Endothelial cell of umbilical vein (primary cell): ENCODE data around the gene MAP3K19. TPM values are rescaled to one million over a fixed set of nuclear protein-coding genes. Genes with fewer than 3 reads are reported as not detected.

Experiments used
- BruUV-seq: library from RNA; stranded (reverse); fragments of 400-500 nt; replicated peaks from 2 replicates; lab custom pipeline; 2021; lab: Mats Ljungman, UMichigan
- CTCF ChIA-PET: fragments of 300-600, 350-600 bp; sonication (Branson Sonifier 250); formaldehyde crosslinking; loops from one replicate; lab custom pipeline; 2021; ENCODE audit warnings: antibody characterized with exemption, inconsistent platforms; lab: Charles Lee
- POLR2A ChIA-PET: fragments of 300-600, 350-600 bp; sonication (Branson Sonifier 250); formaldehyde crosslinking; loops from one replicate; lab custom pipeline; 2021; ENCODE audit warnings: antibody characterized with exemption, inconsistent platforms; lab: Charles Lee
- DNase-seq: peaks from one replicate; pipeline ENCODE4 v3.0.0-alpha.2; 2011; ENCODE audit warnings: low read depth, low spot score
- FAIRE-seq: peaks from 2 replicates; lab custom pipeline; 2011; peaks lifted over from hg19 to GRCh38; lab: Jason Lieb, UNC
- H2AFZ ChIP-seq: 2 replicates; pipeline ENCODE4 v1.6.0; 2012; ENCODE audit warnings: low read depth, low read length, control low read depth, inconsistent platforms
- H3K27ac ChIP-seq: 2 replicates; pipeline ENCODE4 v1.5.1; 2011; ENCODE audit warnings: low read depth, mild to moderate bottlenecking, control low read depth, low read length, moderate library complexity; ENCODE audit not compliant: insufficient read depth
- H3K27me3 ChIP-seq, 2 experiments: 2 replicates each; pipeline versions ENCODE4 v1.6.0 to v1.6.1; 2011; ENCODE audit warnings: low read length in 2 of 2, mixed read lengths in 1 of 2; ENCODE audit not compliant: control insufficient read depth in 2 of 2, insufficient read depth in 2 of 2
- H3K36me3 ChIP-seq, 2 experiments: 2 replicates in 1 of 2; 3 replicates in 1 of 2; pipeline ENCODE4 v1.5.1; 2011; ENCODE audit warnings: low read length in 2 of 2, mild to moderate bottlenecking in 1 of 2, moderate library complexity in 1 of 2; ENCODE audit not compliant: control insufficient read depth in 2 of 2, insufficient read depth in 2 of 2; ENCODE audit errors: extremely low read depth in 1 of 2
- H3K4me1 ChIP-seq: 3 replicates; pipeline ENCODE4 v1.5.1; 2011; ENCODE audit warnings: mild to moderate bottlenecking, low read length; ENCODE audit not compliant: control insufficient read depth, insufficient read depth; ENCODE audit errors: extremely low read depth
- H3K4me2 ChIP-seq: 2 replicates; pipeline ENCODE4 v1.6.1; 2011; ENCODE audit warnings: low read length, control low read depth, mixed read lengths; ENCODE audit not compliant: insufficient read depth
- H3K4me3 ChIP-seq, 3 experiments: fragments of 200-600 bp in 1 of 3; sonication (generic), shearing (Covaris generic) in 1 of 3; replicated peaks in 1 of 3; 2 replicates each; pipeline ENCODE4 v1.5.1; 2011 to 2016; ENCODE audit warnings: control low read depth in 3 of 3, low read length in 3 of 3, mild to moderate bottlenecking in 2 of 3, inconsistent platforms in 1 of 3, low read depth in 1 of 3, moderate library complexity in 1 of 3; ENCODE audit not compliant: insufficient read depth in 1 of 3
- H3K79me2 ChIP-seq: 2 replicates; pipeline ENCODE4 v1.6.0; 2012; ENCODE audit warnings: low read length, inconsistent platforms; ENCODE audit not compliant: control insufficient read depth, insufficient read depth
- H3K9ac ChIP-seq: replicated peaks from 2 replicates; pipeline ENCODE3; 2011; ENCODE audit warnings: low read length, control low read depth; ENCODE audit not compliant: insufficient read depth; ENCODE audit errors: extremely low read depth
- H3K9me1 ChIP-seq: replicated peaks from 3 replicates; pipeline ENCODE4 v1.6.0; 2011; ENCODE audit warnings: mild to moderate bottlenecking, low read length; ENCODE audit not compliant: control insufficient read depth, insufficient read depth; ENCODE audit errors: extremely low read depth
- H3K9me3 ChIP-seq: replicated peaks from 2 replicates; pipeline ENCODE4 v1.5.1; 2012; ENCODE audit warnings: low read length, inconsistent platforms; ENCODE audit not compliant: control insufficient read depth, insufficient read depth
- H4K20me1 ChIP-seq: replicated peaks from 2 replicates; pipeline ENCODE3; 2011; ENCODE audit warnings: mild to moderate bottlenecking, low read length; ENCODE audit not compliant: control insufficient read depth, insufficient read depth; ENCODE audit errors: extremely low read depth
- FOS ChIP-seq: IDR thresholded peaks from 2 replicates; pipeline ENCODE4 v1.6.1; 2011; ENCODE audit warnings: mild to moderate bottlenecking, low read length, moderate library complexity, borderline replicate concordance; ENCODE audit not compliant: insufficient read depth
- JUN ChIP-seq: IDR thresholded peaks from 2 replicates; pipeline ENCODE4 v1.6.1; 2011; ENCODE audit warnings: borderline replicate concordance, low read depth; ENCODE audit not compliant: insufficient read length, insufficient read depth
- POLR2A ChIP-seq: IDR thresholded peaks from 2 replicates; pipeline ENCODE4 v1.6.1; 2012; ENCODE audit warnings: low read depth, mild to moderate bottlenecking, control low read depth, low read length
- POLR2AphosphoS5 ChIP-seq: IDR thresholded peaks from 2 replicates; pipeline ENCODE4 v1.6.1; 2012; ENCODE audit warnings: low read depth, mild to moderate bottlenecking, control low read depth, low read length, moderate library complexity; ENCODE audit not compliant: insufficient read depth
- dilution Hi-C: fragments of 300-500 bp; cut with MboI; formaldehyde crosslinking; loops from one replicate; pipeline ENCODE4 v1.15.0; 2019; ENCODE audit warnings: low sequenced_read_pairs; ENCODE audit not compliant: extremely low pct_ligation_motif_present
- intact Hi-C: fragments of 100-400 bp; cut with micrococcal nuclease; formaldehyde crosslinking; loops from one replicate; pipeline ENCODE4 v1.10.0; 2022
- polyA plus RNA-seq, 4 experiments: library from polyadenylated mRNA; depleted of rRNA in 3 of 4; stranded (reverse) in 3 of 4; unstranded in 1 of 4; fragments of >200 nt; gene quantifications; 2 replicates each; pipeline versions ENCODE4 v1.2.1 to v1.2.3, GENCODE V29; 2011 to 2012; ENCODE audit warnings: missing spikeins in 1 of 4
- total RNA-seq: library from RNA; stranded (reverse); gene quantifications from 2 replicates; pipeline ENCODE4 v1.2.3, GENCODE V29; 2021
- TF ChIP-seq, protein P1 (sequence below), 2 donors: IDR thresholded peaks; 1 replicate in 1 of 2; 2 replicates in 1 of 2; pipeline ENCODE4 v1.5.1; 2011; ENCODE audit warnings: low read length in 2 of 2, mild to moderate bottlenecking in 2 of 2, moderate library complexity in 2 of 2, control low read depth in 1 of 2, inconsistent platforms in 1 of 2, low read depth in 1 of 2; ENCODE audit not compliant: insufficient read depth in 1 of 2; ENCODE audit errors: extremely low read depth in 1 of 2
- TF ChIP-seq, protein P2 (sequence below): IDR thresholded peaks from 2 replicates; pipeline ENCODE4 v1.6.1; 2011; ENCODE audit not compliant: insufficient read depth, insufficient read length

The MAP3K19 gene
- total and polyA plus RNA-seq, 2 donors (not counting 3 experiments of a cell fraction or from before 2014, with no cell fraction given), result not detected

DNA sequence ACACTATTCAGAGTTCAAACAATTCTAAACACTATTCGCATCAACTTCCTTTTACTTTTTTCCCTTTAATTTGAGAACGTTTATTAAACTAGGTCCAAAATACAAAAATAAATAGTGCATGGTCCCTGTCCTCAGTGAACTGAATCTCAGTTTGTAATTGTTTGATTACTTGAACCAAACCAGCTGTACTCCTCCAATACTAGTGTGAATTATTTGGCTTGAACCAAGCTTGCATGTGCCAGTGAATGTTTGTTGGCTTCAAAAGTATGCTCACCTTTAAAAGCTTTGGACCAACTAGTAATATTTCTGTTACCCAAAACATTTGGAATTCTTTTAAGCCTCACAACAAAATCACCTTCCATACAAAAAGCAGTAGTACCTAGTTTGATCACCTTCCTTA is 113.1 kb downstream of the MAP3K19 start:
- BruUV-seq, result no TSS peak
- peaks cover 14% of the 10 kb centered on the region for H3K4me1 ChIP-seq
- no peak overlapping the region for H3K27ac ChIP-seq
- no peaks in the 10 kb centered on the region for H3K9me3 ChIP-seq
- H3K27me3 ChIP-seq, result no peaks in the 10 kb centered on the region
- no peak overlapping the region for H3K4me3 ChIP-seq
- peak overlapping the region; percentile 30 for H3K4me2 ChIP-seq
- no peak overlapping the region for H3K9ac ChIP-seq
- intact Hi-C loops, result no loop called here
- no peak for FAIRE-seq
- POLR2A ChIA-PET, result no interaction called here
- dilution Hi-C loops, result no loop called here
- no peak for TF ChIP-seq POLR2AphosphoS5
- TF ChIP-seq FOS, result no peak
- H2AFZ ChIP-seq, result no peak overlapping the region
- H3K79me2 ChIP-seq, result peaks cover 94% of the 10 kb centered on the region
- CTCF ChIA-PET, result no interaction called here
- no peak for DNase-seq
- H3K36me3 ChIP-seq, result peaks cover 3 to 4% of the 10 kb centered on the region in 2 experiments
- peaks cover 2% of the 10 kb centered on the region for H3K9me1 ChIP-seq
- peaks cover 23% of the 10 kb centered on the region for H4K20me1 ChIP-seq

DNA sequence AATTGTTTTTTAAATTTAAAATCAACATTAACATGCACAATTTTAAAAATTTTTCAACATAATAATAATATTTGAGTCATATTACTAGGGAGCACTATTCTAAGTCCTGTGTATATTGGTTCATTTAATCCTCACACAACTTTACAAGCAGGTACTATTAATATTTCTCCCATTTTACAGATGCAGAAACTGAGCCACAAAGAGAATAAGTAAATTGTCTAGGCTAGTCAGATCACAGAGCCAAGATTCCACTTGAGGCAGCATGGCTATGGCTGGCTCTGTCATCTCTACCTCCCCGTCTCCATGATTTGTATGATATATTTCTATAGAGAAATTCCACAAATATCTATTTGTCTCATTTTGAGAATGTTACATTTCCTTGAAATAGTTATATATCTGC is 113.5 kb downstream of the MAP3K19 start:
- DNase-seq, result no peak
- Histone ChIP-seq H3K9me1 (peaks cover 2% of the 10 kb centered on the region), H2AFZ (no peak overlapping the region), H3K36me3 (peaks cover 3 to 4% of the 10 kb centered on the region in 2 experiments), H3K27ac (no peak overlapping the region), H3K9me3 (no peaks in the 10 kb centered on the region), H4K20me1 (peaks cover 24% of the 10 kb centered on the region), H3K4me1 (peaks cover 14% of the 10 kb centered on the region), H3K4me2 (no peak overlapping the region), H3K4me3 (no peak overlapping the region), H3K79me2 (peaks cover 94% of the 10 kb centered on the region), H3K9ac (no peak overlapping the region), H3K27me3 (no peaks in the 10 kb centered on the region)
- no peak for FAIRE-seq
- intact Hi-C loops (no loop called here), dilution Hi-C loops (no loop called here)
- no TSS peak for BruUV-seq
- ChIA-PET CTCF (no interaction called here), POLR2A (no interaction called here)
- TF ChIP-seq POLR2A (no peak), JUN (no peak), POLR2AphosphoS5 (no peak)
- TF ChIP-seq, protein P1, sequence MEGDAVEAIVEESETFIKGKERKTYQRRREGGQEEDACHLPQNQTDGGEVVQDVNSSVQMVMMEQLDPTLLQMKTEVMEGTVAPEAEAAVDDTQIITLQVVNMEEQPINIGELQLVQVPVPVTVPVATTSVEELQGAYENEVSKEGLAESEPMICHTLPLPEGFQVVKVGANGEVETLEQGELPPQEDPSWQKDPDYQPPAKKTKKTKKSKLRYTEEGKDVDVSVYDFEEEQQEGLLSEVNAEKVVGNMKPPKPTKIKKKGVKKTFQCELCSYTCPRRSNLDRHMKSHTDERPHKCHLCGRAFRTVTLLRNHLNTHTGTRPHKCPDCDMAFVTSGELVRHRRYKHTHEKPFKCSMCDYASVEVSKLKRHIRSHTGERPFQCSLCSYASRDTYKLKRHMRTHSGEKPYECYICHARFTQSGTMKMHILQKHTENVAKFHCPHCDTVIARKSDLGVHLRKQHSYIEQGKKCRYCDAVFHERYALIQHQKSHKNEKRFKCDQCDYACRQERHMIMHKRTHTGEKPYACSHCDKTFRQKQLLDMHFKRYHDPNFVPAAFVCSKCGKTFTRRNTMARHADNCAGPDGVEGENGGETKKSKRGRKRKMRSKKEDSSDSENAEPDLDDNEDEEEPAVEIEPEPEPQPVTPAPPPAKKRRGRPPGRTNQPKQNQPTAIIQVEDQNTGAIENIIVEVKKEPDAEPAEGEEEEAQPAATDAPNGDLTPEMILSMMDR (IDR thresholded peaks at IDR 0.05; ENCODE audit: extremely low read depth in 1 of 2, insufficient read depth in 1 of 2, low read depth in 1 of 2, low read length in 2 of 2), result no peak
- TF ChIP-seq, protein P2, sequence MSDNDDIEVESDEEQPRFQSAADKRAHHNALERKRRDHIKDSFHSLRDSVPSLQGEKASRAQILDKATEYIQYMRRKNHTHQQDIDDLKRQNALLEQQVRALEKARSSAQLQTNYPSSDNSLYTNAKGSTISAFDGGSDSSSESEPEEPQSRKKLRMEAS, result no peak
